GM18907 (cell line): ENCODE measurements around the gene FYCO1.

Experiments
- ATAC-seq: cut with Tn5 transposase; IDR thresholded peaks from one replicate; pipeline ENCODE4 v1.9.1; 2021; ENCODE audit warnings: mild to moderate bottlenecking, moderate library complexity; ENCODE audit not compliant: unreplicated experiment

Gene FYCO1

DNA sequence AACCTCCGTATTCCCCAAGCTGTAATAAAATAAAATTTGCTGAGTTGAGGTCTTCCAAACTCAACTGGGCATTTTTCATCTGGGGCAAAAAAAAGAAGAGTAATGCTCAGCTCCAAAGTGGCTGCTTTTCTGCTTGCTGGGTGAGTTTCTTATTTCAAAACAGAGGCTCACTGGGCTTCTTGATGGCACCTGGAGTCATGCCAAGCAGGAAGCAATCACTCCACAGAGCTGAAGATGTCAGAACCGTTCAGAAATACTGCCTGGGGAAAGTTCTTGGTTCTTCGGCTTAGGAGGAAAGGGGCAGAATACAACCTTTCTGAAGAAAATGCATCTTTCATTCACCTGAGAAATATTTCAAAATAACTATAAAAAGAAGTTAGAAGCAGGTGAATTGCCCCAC is 105.2 kb downstream of the FYCO1 start:
- no peak for ATAC-seq

DNA sequence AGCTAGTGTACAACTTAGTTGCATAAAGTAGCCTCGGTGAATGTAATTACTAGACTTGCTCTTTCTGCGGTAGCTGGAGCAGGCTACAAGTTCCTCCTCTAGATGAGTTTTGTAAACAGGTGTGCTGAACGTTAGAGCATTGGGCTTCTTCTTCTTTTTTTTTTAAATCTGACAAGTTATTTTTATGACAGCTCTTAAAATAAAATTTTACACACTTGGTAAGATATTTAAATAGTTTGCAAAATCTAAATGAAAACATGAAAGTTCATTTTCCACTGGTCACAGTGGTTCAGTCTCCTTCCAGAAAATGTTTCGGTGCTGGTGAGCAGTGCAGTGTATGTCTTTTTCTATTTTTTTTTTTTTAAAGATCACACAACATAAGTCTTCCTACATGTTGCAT is 106.3 kb downstream of the FYCO1 start:
- ATAC-seq: no peak

DNA sequence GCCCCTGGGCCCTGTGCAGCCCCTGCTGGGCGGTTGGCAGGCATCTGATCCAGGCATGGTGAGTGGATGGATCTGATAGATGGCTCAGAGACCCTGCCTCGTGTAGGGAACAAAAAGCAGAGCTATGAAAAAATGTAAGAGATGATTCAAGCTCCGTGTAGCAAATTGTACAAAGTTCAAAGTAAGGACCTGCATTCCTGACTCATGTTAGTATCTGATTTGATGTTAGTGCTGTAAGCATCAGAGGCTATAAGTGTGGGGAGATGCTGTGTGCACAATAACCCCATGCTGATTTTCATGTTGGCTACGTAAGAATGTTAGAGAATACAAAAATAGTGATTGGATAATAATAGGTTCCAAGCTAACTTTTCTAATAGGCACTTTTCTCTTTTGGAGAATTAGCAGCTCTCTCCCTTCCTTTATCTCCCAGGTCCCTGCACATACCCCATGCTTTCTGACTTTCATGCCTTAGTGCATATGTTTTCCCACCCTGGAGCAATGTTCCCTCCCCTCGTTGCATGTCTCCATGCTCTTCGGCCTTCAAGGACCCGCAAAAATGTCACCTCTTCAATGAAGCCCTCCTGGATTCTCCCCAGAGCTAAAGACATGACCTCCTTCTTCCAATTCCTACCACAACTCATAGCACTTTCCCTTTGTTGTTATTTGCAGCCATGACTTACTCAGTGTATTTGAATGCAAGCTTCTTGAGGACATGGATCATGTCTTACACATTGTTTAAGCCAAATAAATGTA is 107.7 kb downstream of the FYCO1 start:
- no peak for ATAC-seq

GRCh38 chr3:45887285-45887684 is 108.3 kb downstream of the FYCO1 start:
- no peak for ATAC-seq

GRCh38 chr3:45885979-45886705 is 109.5 kb downstream of the FYCO1 start, which contains the start of gene CCR9:
TSS of gene CCR9 (plus strand) at chr3:45886543. CDS start at chr3:45894934, 8,391 bp downstream.
- ATAC-seq: no peak

DNA sequence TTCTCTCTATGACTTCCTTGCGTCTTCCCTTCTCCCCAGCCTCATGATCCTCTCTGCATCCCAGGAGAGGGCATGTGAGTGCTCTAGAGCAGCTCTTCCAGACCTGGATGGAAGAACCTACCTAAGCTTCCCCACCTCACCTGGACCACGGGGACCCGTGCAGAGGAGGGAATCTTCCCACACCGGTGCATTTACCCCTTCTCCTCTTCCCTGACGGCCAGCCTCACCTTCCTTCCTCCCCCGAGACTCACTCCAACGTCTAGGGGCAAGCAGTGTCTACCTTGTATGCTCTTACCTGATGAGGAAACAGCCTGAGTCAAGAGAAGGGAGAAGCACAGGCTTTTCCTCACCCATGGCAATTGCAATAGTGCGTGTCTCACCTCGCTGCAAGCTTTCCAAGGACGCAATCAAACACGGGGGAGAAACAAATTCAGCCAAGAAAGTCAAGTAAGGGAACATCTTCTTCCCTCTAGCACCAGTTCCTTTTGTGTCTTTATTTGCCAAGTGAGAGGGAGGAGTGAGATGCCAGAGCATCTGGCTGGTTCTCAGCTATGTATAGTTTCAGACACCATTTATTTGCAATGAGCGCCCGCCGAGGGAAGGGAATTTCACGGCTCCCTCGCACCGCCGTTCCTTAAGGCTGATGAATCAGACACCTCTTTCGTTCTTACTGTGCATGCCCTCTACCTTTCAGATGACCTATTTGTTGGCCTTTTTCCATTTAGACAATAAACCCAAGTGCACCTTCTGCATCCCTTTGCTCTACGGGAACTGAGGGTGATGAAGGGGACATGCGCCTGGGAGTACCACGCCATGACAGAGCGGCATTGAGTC is 111.0 kb downstream of the FYCO1 start:
- no peak for ATAC-seq

DNA sequence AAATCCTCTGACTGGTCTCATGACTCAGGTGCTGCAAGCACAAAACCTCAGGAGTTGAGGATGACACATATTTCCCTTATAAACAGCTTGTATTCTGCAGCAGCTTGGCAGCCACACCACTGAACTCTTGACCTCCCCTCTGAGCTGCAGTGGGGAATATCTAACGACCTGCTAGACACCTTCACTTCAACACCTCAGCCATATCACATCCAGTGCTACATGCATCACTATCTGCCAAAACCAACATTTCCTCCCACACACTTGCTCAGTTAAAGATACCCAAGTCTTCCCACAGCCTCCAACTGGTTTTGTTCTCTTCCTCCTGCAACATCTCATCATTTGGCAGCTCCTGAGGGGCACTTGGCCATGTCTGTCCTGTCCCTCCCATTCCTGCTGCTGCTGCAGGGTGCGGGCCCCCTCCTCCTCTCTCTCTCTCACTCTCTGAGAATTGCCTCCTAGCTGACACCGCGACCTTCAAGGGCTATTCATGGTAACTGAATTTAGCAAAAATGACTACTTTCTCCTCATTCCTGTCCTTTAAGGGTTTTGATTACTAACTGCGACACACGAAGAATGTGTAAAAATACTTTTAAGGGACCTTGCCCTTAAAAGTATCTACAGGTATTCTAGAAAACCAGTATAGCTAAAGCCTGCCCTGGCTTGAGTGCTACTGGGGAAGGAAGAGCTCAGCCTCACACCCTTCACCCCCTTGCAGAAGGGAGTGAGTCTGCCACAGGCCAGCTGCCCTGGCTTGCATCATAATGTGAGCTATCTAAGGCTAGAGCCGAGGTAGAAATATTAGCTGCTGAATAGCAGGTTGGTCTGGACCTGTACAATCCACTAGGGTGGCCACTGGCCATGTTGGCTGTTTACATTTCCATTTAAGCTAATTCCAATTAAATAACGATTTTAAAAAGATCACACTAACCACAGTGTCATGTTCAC is 114.3 kb downstream of the FYCO1 start:
- no peak for ATAC-seq

- no peak for ATAC-seq
Measured at GRCh38 chr3:45880725-45881077, 114.9 kb downstream of the FYCO1 start.

DNA sequence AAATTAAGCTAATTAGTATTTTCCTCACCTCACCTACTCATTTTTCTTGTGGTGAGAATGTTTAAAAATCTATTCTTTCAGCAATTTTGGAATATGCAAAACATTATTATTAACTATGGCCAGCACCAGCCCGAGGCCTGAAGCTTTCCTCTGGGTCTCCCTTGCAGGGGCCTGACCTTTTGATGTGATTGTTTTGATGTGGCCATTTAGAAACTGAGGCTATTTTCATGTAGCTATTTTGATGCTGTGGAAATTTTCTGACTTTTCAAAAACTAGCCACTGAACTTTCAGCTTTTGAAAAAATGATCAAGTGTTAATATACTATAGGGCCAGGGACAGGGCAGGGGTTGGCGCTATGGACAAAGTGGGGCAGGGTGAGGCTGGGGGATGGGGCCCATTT is 117.5 kb downstream of the FYCO1 start:
- no peak for ATAC-seq

GRCh38 chr3:45874677-45875346 is 120.8 kb downstream of the FYCO1 start:
- ATAC-seq: no peak

DNA sequence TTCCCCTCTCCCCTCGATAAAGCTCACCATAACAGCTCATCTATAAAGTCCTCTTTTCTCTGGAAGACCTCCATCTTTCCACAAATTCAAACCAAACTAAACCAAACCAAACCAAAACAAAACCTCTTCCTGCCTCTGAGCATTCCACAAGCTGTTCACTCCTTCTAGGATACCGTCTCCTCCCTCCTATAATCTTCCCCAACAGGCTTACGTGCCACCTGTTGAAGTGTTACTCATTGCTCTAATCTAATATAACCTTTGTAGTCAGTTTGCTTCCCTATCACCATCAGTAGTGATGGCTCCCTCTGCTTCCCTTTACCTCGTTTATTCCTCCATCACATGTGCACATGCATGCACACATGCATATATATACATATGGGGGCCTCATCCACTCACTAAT is 122.0 kb downstream of the FYCO1 start:
- ATAC-seq: no peak

DNA sequence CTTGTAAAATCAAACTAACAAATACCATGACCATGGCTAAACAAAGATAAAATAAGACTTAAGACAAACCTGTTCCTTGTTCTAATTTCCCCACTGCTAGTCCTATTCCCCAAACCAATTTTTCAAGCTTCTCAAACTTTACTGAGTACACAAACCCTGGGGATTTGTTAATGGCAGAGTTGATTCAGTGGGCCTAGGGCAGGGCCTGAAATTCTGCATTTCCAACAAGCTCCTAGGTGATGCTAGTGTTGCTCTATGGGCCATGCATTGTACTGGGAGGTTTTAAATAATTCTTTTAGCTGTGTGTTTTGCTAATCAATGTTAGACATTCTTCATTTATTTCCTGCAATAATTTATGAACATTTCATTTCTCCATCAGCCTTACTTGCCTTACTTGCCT is 122.6 kb downstream of the FYCO1 start:
- no peak for ATAC-seq

DNA sequence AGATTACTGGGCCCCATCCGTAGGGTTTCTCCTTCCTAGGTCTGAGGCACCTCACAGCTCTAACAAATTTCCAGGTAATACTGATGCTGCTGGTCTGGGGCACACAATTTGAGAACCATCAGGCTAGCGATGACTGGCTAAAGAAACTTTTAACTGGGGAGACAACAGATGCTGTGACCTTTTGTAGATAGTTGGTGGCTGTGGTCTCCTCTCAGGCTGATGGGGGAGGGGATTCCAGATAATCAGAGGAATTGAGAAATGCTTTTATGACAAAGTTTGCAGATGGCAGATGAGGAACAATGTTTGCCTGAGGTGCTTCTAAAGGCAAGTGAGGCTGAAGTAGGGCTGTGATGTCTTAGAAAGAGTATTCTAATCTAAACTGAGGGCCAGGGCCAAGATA is 123.1 kb downstream of the FYCO1 start:
- no peak for ATAC-seq

- ATAC-seq: no peak
Measured at GRCh38 chr3:45871780-45872179, 123.8 kb downstream of the FYCO1 start.

GRCh38 chr3:45870099-45870498 is 125.5 kb downstream of the FYCO1 start:
- no peak for ATAC-seq

DNA sequence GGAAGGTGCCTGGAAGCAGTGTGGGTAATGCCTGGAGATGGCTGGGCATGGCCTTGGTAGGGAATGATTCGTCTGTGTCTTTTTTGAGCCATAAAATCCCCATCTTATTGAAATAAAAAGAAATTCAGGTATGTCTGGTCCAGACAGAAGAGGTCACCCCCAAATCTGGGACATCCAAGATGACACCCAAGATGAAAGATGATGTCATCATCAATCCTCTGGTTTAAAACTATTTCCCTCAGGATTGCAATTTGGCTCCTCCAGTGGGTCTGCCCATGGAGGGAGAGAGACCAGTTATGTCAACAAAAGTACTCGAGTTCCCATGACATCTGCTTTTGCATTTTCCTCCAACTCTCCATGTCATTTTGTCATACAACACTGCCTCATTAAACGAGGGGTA is 126.0 kb downstream of the FYCO1 start:
- ATAC-seq: no peak

- no peak for ATAC-seq
Measured at GRCh38 chr3:45868650-45869049, 127.0 kb downstream of the FYCO1 start.

DNA sequence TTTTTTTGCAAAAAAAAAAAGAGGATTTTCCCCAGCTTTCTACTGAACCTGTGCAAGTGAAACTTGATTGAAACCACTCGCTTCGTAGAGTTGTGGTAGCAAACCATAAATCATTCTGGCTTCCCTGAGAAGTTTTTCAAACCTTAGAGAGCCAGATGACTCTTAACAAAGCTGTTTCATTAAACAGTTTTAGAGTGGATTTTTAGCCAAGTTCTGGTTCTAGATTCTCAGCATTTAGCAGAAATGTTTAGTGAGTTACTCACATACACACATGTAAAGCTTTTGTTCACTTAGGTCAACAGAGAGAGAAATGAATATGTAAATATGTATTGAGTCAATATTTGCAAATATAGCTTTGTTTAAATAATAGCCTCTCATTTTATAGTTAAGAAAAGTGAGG is 127.4 kb downstream of the FYCO1 start:
- ATAC-seq: no peak
